AG20443 (cell line): ENCODE measurements around the gene BTBD2.
A peak's percentile ranks its signal among the peaks of the same experiment; 100 is the strongest.
"Not testable (repeated sequence)": the region's sequence is repeated elsewhere in the genome, so short reads cannot be mapped to it uniquely, and the experiment has no call there.

Source experiments
- DNase-seq: peaks from one replicate; pipeline ENCODE4 v3.0.0; 2012; ENCODE audit warnings: low spot score, mixed read lengths

Gene BTBD2

DNA sequence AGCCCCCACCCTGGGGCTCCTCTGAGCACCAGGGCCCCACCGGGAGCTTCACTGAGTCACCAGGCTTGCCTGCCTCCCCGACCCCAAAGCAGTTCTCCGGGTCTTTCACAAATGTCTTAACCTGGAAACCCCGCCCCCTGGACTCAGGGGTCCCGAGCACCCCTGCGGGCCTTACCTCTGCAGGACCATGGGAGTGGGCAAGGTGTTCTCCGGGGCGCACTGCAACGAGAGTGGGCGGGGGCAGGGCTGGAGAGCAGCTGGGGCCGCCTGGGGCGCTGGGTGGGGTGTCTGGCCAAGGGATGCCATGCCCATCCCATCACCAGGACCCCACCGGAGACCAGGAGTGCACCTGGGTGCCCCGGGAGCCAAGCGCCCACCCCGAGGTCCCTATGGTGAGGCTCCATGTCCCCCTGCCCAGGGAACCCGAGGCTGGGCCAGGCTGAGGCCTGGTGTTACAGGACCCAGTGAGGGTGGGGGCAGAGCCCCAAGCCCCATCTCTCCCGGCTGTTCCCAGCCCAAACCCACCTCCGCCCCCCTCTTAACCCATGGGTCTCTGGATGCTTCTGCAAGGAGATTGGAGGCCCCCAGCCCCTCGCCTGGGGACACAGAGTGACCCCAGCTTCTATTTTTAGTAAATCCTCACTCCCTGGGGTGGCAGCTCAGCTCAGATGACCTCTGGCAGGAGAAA is 24.6 kb upstream of the BTBD2 start:
- DNase-seq, result no peak

DNA sequence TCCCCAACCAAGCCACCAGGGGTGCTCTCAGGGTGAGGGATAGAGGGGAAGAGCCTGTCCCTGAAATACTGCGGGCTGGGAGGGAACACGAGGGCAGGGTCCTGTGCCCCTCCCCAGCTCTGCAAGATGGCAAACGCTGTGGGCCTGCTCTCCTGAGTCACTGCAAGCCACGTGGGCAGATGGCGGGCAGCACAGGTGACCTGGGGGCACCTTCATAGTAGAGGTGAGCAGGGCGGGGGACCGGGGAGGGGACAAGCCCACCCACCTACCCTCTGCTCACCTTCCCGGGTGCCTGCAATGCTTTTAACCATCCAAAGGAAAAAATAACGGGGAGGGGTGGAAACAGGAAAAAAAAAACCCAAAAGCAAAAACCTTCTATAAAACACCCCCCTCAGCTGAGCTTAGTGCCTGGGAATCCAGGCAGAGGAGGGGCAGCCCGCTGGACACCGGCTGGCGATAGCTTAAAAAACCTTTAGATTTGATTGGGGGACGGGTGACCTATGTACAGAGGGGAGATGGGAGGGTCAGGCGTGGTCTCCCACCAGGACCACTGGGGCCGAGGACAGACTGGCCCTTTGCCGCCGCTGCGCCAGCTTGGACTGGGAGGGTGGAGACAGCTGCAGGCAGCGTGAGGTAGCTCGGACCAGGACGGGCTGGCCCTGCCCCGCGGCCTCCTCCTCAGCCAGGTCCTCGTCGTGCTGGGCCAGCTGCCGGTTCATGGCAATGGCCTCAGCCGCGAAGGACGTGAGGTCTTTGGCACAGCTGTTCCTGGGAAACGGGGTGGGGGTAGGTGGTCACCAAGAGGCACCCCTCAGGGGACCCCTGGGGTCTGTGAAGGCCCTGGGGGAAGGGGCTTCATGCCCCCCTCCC is 23.8 kb upstream of the BTBD2 start:
- no peak for DNase-seq

DNA sequence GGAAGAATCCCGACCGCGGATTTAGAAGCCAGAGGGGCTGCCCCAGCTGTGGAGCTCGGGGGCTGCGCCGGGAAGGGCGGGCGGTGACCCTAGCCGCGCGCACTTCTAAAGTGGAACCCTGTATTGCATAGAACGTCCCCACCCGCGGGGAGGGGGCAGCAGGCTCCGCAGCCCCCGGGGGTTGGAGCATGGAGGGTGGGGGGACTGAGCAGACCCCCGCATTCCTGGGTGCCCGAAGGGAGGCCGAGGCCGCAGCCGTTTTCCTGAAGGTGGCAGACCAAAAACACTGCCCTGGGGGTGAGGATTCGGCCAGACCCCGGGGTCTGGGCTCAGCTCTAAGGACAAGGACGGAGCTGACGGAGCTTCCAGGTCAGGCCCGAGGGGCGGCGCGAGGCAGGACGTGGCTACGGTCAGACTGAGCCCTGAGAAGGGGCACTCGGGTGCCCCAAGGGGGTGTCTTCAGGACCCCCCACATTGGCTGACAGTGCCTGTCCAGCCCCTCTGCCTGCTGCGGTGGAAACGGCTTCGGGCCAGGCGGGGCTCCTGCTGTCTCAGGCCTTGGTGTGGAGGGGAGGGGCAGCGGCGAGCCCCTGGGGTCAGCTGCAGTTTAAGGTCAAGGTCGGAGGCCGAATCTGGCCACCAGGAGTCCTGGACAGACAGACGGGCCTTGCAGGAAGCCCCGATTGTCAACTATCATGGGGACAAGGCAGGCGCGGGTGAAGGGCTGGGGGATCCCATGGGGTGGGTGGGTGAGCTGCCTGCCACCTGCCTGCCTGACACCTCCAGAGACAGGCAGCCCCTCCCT is 23.0 kb upstream of the BTBD2 start:
- no peak for DNase-seq

DNA sequence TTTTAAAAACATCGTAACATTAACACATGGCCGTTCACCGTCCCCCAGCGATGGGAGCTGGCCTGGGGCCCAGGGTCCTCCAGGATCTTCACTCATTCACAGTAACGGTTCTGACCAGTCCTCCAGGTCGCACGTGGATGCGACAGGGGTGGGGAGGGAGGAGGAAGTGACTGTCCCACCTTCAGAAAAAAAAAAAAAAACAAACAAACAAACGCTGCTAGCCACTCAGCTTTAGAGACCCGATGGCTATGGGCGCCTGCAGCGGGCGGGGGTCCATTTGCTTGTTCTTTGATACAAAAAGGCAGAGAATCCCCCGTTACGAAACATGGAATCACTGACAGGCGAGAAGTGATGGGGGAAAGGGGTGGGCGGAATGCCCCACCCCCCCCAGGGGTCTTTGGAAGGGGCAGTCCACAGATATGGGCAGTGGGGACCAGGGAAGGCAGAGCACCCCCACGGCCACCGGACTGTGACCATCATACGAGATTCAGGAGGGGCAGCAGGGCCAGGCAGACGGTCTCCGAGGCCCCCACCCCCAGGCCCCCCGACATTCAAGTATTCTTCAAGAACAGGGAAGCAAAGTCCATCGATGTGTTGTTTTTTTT is 22.2 kb upstream of the BTBD2 start:
- no peak for DNase-seq

DNA sequence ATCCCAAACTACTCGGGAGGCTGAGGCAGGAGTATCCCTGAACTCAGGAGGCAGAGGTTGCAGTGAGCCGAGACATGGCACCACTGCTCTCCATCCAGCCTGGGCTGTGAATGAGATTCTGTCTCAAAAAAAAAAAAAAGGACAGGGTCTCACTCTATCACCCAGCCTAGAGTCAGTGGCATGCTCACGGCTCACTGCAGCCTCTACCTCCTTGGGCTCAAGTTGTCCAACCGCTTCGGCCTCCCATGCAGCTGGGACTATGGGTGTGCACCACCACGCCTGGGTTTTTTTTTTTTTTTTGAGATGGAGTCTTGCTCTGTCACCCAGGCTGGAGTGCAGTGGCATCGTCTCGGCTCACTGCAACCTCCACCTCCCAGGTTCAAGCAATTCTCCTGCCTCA is 20.9 kb upstream of the BTBD2 start:
- no peak for DNase-seq

DNA sequence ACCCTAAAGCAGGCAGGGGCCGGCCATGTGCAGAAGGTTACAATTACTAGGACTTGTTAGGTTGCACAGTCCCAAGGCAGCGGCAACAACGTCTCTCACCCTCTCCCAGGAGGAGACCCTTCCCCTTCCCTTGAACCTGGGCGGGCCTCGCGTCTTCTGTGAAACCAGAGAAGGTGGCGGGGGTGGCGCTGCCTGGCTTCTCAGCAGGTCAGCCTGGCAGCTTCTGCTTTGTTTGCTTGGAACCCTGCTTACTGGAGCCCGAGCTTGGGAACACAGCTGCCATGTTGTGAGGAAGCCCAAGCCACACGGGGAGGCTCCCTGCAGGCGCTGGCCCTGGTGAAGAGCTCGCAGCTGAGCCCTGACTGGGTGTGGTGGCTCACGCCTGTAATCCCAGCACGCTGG is 20.1 kb upstream of the BTBD2 start:
- no peak for DNase-seq

DNA sequence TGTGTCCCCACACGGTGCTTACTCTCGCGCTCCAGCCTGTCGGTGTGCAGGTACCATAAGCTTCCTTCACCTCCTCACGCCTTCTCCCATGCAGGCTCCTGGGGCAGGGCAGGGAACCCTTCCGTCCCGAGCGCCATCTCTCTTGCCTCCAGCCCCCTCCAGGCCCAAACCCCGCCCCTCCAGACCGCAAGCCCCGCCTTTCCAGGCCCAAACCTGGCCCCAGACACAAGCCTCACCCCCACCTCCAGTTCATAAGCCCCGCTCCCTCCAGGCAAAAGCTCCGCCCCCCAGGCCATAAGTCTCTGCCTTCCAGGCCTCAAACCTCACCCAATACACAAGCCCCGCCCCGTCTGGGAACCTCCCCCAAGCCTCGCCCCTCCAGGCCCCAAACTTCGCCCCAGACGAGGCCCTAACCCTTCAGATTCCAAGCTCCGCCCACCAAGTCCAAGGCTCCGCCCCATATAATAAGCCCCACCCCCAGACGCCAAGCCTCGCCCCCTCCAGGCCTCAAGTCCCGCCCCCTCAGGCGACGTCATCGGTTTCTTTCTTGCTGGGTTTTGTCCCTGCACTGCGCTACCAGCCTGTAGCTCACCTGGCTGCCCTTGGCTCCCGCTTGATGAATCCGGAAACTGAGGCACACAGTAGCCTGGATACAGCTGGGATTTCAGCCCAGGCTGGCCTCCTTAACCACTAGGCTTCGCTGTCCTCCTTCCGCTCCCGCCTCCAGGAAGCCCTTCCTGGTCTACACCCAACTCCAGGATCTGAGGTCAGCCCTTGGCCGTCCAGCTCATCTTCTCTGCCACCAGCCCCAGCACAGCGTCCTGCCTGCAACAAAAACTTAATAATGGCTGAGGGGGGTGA is 19.4 kb upstream of the BTBD2 start:
- peak; percentile 69 for DNase-seq

DNA sequence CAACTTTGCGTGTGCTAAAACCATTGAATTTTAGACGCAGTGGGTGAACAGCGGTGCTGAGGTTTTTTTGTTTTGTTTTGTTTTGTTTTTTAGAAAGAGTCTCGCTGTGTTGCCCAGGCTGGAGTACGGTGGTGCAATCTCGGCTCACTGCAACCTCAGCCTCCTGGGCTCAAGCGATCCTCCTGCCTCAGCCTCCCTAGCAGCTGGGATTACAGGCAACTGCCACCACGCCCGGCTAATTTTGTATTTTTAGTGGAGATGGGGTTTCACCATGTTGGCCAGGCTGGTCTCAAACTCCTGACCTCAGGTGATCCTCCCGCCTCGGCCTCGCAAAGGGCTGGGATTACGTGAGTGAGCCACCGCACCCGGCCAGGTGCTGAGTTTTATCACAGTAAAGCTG is 18.7 kb upstream of the BTBD2 start:
- DNase-seq, result not testable (repeated sequence)

DNA sequence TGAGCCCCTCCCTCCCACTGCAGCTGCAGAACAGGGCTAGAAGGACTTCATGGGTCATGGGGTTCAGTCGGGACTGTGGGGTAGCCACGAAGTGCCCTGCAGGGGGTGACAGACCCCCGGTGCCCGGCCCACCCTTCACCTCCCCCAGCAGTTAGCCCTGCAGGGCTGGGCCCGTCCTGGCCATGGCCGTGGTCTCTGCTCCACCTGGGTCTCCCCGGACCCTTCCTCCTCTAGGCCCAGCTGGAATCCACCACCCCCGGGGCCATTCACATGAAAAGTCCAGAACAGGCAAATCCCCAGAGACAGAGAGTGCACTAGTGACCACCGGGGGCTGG is 18.3 kb upstream of the BTBD2 start:
- no peak for DNase-seq

DNA sequence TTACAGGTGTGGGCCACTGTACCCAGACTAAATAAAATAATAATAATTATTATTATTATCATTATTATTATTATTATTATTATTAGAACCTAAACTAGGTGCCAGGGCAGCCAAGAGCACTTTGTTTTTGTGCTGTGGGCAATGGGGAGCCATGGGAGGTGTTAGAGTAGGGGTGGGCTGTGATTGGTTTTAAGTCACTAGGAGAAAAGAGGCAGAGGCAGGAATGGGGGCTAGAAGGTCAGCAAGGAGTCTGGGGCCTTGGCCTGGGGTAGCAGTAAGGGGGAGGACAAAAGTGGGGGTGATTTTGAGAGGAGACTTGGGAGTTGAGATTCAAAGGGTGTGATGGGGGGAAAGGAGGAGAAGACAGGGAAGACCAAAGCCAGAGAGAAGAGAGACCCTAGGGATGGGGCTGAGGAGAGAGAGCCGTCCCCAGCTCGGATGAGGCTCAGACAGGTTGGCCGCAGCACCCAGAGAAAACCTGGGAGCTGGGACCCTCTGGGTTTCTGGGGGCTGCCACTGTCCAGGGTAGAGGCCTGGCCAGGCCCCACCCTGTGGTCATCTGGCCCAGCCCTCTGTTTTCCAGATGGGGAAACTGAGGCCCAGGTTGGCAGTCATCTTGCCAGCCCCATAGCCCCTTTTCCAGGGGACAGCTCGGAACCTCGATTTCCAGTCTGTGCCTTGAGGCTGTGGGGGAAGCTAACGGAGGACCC is 17.8 kb upstream of the BTBD2 start:
- DNase-seq, result no peak

DNA sequence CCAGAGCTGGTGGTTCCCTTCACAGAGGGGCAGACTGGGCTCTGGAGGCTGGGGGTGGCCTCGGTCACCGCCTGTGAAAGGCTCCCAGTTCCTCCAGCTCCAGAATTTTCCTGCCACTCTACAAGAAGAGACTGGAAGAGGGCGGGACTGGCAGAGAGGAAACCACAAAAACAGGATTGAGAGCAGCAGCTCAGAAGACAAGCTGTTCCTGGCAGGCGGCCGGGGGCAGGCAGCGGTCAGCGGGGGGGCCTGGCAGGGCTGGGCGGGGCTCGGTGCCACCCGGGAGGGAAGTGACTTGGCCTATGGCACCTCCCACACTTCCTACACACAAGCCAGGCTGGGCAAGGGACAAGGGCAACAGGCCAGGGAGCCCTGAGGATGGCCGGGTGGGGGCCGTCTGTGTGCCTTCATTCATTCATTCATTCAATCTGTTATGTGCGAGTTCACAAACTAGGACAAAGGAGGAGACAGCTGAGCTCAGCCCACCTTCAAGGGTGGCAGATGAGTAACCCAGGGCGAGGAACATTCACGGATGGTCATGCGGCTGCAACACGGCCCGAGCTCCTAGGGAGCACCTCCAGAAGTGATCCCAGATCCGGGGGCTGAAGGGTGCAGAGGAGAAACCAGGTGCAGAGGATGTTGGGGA is 16.9 kb upstream of the BTBD2 start:
- DNase-seq, result peak; percentile 91

DNA sequence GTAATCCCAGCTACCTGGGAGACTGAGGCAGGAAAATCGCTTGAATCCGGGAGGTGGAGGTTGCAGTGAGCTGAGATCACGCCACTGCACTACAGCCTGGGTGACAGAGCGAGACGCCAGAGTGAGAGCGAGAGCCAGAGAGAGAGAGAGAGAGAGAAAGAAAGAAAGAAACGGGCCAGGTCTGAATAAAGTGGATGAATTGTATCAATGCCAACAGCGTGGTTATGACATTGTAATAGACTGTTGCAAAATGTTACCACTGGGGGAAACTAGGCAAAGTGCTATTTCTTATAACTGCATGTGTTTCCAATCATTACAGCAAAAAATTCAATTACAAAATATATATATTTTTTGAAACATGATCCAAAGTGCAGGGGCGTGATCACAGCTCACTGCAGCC is 11.8 kb upstream of the BTBD2 start:
- peak; percentile 72 for DNase-seq

DNA sequence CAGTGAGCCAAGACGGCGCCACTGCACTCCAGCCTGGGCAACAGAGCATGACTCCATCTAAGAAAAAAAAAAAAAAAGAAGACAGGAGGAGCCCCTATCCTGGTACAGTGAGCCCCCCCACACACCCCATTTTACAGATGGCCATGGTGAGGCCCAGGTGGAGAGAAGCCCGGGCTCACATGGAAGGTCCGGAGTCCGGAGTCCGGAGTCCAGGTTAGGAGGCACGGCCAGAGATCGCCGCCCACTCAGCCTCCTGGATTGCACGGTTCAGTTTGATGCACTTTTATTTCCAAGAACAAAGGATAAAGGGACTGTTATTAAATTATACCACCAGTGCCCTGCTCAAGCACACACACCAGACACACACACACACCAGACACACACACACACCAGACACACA is 11.3 kb upstream of the BTBD2 start:
- no peak for DNase-seq

DNA sequence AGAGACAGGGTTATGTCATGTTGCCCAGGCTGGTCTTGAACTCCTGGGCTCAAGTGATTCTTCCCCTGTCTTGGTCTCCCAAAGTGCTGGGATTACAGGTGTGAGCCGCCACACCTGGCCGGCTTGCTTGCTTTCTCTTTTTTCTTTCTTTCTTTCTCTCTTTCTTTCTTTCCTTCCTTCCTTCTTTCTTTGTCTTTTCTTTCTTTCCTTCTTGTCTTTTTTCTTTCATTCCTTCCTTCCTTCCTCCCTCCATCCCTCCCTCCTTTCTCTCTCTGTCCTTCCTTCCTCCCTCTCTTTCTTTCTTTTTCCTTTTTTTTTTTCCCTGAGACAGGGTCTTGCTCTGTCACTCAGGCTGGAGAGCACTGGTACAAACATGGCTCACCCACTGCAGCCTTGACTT is 6.8 kb upstream of the BTBD2 start:
- no peak for DNase-seq

DNA sequence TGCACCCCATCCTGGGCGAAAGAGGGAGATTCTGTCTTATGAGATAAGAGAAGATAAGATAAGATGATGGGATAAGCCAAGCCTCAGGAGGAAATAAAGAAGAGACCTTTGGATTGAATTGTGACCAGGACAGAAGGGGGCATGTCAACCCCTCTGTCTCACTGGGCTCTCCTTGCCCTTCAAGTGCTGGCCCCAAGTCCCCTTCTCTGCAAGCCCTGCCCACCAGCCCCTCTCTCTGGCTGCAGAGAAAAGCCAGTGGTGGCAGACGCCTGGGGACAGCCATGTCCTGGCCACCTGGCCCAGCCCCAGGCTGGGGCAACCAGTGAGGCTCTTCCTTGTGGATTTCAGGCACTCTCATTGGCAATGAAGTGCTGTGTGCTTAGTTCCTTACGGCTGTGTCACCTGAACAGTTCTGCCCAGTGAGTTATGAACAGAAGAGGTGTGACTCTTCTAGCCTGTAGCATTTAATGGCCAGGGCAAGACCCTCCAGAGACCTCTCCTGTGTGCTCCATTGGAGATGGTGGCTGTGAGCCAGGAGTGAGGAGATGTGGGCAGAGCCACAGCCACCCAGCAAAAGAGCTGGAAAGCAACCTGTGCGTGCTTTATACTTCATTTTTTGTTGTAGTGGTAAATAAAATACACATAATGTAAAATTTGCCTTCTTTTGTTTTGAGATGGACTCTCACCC is 6.1 kb upstream of the BTBD2 start:
- DNase-seq, result no peak

DNA sequence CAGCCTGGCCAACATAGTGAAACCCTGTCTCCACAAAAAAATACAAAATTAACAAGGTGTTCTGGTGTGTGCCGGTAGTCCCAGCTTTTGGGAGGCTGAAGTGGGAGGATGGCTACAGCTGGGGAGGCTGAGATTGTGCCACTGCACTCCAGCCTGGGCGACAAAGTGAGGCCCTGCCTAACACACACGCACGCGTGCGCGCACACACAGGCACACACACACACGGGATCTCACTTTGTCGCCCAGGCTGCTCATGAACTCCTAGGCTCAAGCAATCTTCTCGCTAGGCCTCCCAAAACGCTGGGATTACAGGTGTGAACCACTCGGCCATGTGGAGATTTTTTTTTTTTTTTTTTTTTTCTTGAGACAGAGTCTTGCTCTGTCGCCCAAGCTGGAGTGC is 3.2 kb upstream of the BTBD2 start:
- no peak for DNase-seq

DNA sequence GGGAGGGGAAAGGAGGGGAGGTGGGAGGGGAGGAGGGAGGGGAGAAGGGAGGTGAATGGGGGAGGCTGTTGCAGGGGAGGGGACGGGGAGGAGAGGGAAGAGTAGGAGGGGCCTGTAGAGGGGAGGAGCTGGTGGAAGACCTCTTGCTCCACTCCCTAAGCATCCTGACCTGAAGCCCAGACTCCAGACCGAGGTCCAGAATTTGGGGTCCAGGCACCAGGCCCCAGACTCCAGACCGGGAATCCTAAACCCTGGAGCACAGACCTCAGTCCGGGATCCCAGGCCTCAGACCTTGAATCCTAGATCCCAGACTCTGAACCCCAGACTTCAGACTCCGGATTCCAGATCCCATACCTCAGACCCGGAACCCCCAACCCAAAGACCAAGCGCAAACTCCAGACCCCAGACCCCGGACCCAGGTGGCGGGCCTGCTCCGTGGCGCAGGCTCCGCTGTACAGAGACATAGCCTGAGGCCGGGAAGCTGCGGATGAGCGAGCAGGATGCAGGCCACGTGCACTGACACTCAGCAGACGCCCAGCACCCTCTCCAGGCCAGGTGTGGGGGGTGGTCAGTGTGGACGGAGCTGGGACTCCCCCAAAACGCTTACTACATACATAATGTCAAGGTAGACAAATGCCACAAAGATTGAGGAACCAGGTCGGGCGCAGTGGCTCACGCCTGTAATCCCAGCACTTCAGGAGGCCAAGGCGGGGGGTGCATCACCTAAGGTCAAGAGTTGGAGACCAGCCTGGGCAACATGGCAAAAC is 710 bp upstream of the BTBD2 start:
- peak; percentile 91 for DNase-seq

DNA sequence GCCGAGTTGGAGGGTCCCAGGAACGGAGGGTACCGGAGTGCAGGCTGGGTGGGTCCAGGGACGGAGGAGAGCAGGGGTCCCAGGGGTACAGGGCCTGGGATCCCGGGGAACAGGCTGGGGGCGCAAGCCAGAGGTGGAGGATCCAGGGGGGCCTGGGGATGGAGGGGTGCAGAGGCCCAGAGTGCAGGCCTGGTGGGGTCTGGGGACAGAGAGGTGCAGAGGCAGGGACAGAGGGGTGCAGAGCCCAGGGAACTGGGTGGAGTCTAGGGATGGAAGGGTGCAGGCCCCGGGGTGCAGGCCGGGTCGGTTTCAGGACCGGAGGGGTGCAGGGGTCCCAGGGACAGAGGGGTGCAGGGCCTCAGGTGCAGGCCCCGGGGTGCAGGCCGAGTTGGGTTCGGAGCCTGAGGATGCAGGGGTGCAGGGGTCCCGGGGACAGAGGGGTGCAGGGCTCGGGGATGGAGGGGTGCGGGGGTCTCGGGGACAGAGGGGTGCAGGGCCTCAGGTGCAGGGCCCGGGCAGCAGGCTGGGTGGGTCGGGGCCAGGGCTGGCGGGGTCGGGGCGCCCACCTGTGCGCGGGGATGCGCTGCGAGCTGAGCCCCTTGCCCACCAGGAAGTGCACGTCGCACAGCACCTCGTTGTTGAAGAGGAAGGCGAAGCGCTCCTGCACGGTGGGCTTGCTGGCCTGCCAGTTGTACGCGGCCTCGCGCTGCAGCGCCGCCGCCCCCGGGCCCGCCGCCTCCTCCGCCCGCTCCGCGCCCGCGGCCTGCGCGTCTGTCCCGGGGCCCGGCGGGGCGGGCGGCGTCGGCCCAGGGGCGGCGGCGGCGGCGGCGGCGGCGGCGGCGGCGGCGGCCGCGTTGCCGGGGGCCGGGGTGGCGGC is 545 bp downstream of the BTBD2 start:
- DNase-seq, result no peak
